Measurements from ENCODE around the gene BSX.
A peak's percentile ranks its signal among the peaks of the same experiment; 100 is the strongest.

Gene BSX

GRCh38 chr11:122981388-122982264 lies at the start of gene BSX:
Gene BSX (minus strand): TSS chr11:122981834. CDS start chr11:122981671, 163 bp downstream.
- no peak for DNase-seq (ENCODE audit: low read depth)

- no peak for DNase-seq (ENCODE audit: low read depth)
Measured at GRCh38 chr11:123030517-123030916, 48.9 kb upstream of the BSX start.

GRCh38 chr11:123020968-123021367 lies 39.3 kb upstream of the BSX start:
- peak; percentile 34 for DNase-seq (ENCODE audit: low read depth)

- no peak for DNase-seq (ENCODE audit: low read depth)
Measured at GRCh38 chr11:123018702-123019101, 37.1 kb upstream of the BSX start.

GRCh38 chr11:123011510-123011909 lies 29.9 kb upstream of the BSX start:
- DNase-seq (ENCODE audit: low read depth), result no peak

- no peak for DNase-seq (ENCODE audit: low read depth)
Measured at GRCh38 chr11:123006860-123007542, 25.4 kb upstream of the BSX start.

GRCh38 chr11:123000721-123001120 lies 19.1 kb upstream of the BSX start:
- no peak for DNase-seq (ENCODE audit: low read depth)

GRCh38 chr11:122998727-122999366 lies 17.2 kb upstream of the BSX start:
- no peak for DNase-seq (ENCODE audit: low read depth)

GRCh38 chr11:122995526-122995925 lies 13.9 kb upstream of the BSX start:
- DNase-seq (ENCODE audit: low read depth), result no peak

GRCh38 chr11:122984186-122985011 lies 2.8 kb upstream of the BSX start:
- DNase-seq (ENCODE audit: low read depth), result no peak

GRCh38 chr11:122983438-122984185 lies 2.0 kb upstream of the BSX start:
- no peak for DNase-seq (ENCODE audit: low read depth)

- DNase-seq (ENCODE audit: low read depth), result no peak
Measured at GRCh38 chr11:122979815-122980595, 1.6 kb downstream of the BSX start.

GRCh38 chr11:122979103-122979814 lies 2.4 kb downstream of the BSX start:
- no peak for DNase-seq (ENCODE audit: low read depth)

GRCh38 chr11:122978299-122978620 lies 3.4 kb downstream of the BSX start:
- DNase-seq (ENCODE audit: low read depth), result no peak

GRCh38 chr11:122977470-122978298 lies 4.0 kb downstream of the BSX start:
- DNase-seq (ENCODE audit: low read depth), result no peak

- DNase-seq (ENCODE audit: low read depth), result no peak
Measured at GRCh38 chr11:122976734-122977469, 4.7 kb downstream of the BSX start.

- DNase-seq (ENCODE audit: low read depth), result no peak
Measured at GRCh38 chr11:122976061-122976733, 5.4 kb downstream of the BSX start.

- DNase-seq (ENCODE audit: low read depth), result no peak
Measured at GRCh38 chr11:122963961-122964360, 17.7 kb downstream of the BSX start.
